T-helper 1 cell treated with Interleukin-12 subunit alpha and Interleukin-12 subunit beta and Interleukin-4 antibody, amounts not matched to agents 30 μg/mL and 1 μg/mL, for 36 hours (primary cell): Measurements from ENCODE around the gene PPP1R7.

Experiments
- H3K27ac Mint-ChIP-seq: one replicate; pipeline ENCODE4 v1.8.0; 2021; ENCODE audit warnings: mild to moderate bottlenecking, mixed read lengths
- H3K27me3 Mint-ChIP-seq: one replicate; pipeline ENCODE4 v1.8.0; 2021; ENCODE audit warnings: low read depth, mixed read lengths
- H3K36me3 Mint-ChIP-seq: one replicate; pipeline ENCODE4 v1.8.0; 2021; ENCODE audit warnings: low read depth, mixed read lengths
- H3K4me1 Mint-ChIP-seq: one replicate; pipeline ENCODE4 v1.8.0; 2021; ENCODE audit warnings: low read depth, mixed read lengths
- H3K4me3 Mint-ChIP-seq: one replicate; pipeline ENCODE4 v1.8.0; 2021; ENCODE audit warnings: mild to moderate bottlenecking, moderate library complexity, mixed read lengths
- H3K9me3 Mint-ChIP-seq: one replicate; pipeline ENCODE4 v1.8.0; 2021; ENCODE audit warnings: mixed read lengths

The PPP1R7 gene

DNA sequence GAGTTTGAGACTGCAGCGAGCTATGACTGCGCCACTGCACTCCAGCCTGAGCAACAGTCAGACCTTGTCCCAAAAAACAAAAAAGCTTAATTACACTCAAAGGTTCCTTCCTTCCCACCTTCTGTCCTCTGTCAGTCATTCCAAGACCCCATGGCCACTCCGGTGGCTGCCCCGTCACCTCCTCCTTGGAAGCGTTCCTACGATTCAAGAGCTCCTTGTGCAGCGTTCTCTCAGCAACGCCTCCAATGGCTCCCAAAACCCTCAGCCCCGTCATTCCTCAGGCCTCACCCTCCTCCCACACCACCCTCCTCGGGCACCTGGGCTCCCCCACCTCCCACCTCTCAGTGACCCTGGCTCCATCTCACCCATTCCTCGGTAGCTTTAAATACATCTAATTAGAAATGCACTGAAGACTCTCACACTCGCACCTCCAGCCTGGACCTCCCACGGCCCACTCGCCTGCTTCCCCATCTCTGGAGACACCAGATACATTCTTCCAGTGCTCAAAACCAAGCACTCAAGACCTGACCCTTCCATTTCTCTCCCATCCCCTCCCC is 9.0 kb upstream of the PPP1R7 start:
- no peaks in the 10 kb centered on the region for H3K9me3 Mint-ChIP-seq
- H3K4me1 Mint-ChIP-seq, result peaks cover 2% of the 10 kb centered on the region
- H3K27ac Mint-ChIP-seq, result peak overlapping the region; percentile 42
- peaks cover 24% of the 10 kb centered on the region for H3K36me3 Mint-ChIP-seq
- no peaks in the 10 kb centered on the region for H3K27me3 Mint-ChIP-seq
- H3K4me3 Mint-ChIP-seq, result no peak overlapping the region

DNA sequence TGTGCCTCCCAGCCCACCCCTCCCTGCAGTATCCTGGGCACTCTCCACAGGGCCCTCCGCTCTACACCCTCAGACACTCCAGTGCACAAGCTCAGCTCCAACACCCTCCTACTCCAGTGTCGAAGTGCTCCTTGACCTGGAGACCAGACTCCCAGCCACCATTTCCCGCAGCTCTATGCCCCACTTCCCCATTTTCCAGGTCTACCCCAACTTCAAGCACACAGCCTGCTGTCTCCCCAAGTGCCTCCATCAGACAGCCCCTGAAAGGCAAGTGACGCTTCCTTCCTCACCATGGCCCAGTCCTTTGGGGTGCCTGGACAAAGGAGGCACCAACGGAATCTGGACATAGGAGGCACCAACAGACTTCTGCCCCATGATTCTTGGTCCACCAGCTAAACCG is 8.2 kb upstream of the PPP1R7 start:
- no peaks in the 10 kb centered on the region for H3K27me3 Mint-ChIP-seq
- peaks cover 24% of the 10 kb centered on the region for H3K36me3 Mint-ChIP-seq
- H3K4me3 Mint-ChIP-seq, result no peak overlapping the region
- H3K4me1 Mint-ChIP-seq, result peaks cover 6% of the 10 kb centered on the region
- H3K27ac Mint-ChIP-seq, result no peak overlapping the region
- no peaks in the 10 kb centered on the region for H3K9me3 Mint-ChIP-seq

DNA sequence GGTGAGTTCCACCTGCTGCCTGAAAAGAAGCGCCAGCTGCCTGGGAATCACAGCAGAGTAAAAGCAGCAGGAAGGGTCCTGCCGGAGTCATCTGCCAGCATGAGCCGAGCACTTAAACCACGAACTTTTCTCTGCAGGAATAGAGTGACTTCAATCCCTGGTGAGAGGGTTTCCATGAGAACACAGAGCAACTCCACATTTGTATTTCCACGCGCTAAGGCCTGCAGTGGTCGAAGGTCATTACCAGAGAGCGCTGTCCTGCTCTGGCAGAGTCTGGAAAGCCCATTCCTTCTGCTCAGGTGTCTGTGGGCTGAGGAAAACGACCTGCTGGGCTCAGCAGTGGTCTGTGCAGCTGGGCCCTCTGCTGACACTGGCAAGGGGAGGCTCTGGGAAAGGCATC is 7.7 kb upstream of the PPP1R7 start:
- H3K4me1 Mint-ChIP-seq, result peaks cover 6% of the 10 kb centered on the region
- H3K36me3 Mint-ChIP-seq, result peaks cover 24% of the 10 kb centered on the region
- H3K27me3 Mint-ChIP-seq, result no peaks in the 10 kb centered on the region
- no peak overlapping the region for H3K4me3 Mint-ChIP-seq
- H3K27ac Mint-ChIP-seq, result no peak overlapping the region
- no peaks in the 10 kb centered on the region for H3K9me3 Mint-ChIP-seq

DNA sequence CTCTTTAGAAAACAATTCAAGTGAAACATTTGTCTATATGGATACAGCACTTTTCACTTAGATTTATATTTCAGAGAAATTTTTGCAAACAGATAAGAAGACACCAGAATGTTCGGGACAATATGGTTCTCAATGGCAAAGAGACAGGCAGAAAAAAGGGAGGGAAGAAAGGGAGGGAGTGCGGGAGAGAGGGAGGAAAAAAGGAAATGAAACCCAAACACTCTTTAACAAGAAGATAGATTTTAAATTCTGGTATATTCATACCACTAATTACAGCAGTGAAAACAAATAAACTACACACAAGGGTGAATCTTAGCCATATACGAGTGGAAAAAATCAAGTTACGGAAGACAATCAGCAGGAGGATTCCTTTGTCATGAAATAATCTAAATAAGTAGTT is 4.0 kb upstream of the PPP1R7 start:
- H3K27ac Mint-ChIP-seq, result no peak overlapping the region
- H3K27me3 Mint-ChIP-seq, result no peaks in the 10 kb centered on the region
- peaks cover 12% of the 10 kb centered on the region for H3K36me3 Mint-ChIP-seq
- H3K4me1 Mint-ChIP-seq, result peaks cover 23% of the 10 kb centered on the region
- no peak overlapping the region for H3K4me3 Mint-ChIP-seq
- no peaks in the 10 kb centered on the region for H3K9me3 Mint-ChIP-seq

DNA sequence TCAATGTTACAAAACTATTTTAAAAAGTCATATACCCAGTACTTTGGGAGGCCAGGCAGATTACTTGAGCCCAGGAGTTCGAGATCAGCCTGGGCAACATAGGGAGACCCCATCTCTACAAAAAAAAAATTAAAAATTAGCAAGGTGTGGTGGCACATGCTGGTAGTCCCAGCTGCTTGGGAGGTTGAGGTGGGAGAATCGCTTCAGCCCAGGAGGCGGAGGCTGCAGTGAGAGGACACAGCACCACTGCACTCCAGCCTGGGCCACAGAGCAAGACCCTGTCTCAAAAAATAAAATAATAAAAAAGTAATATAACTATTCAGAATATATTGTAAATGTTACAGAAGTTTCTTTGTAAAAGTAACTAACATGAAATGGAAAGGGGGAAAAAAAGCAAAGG is 2.9 kb upstream of the PPP1R7 start:
- Mint-ChIP-seq H3K4me1 (peaks cover 33% of the 10 kb centered on the region), H3K4me3 (peak overlapping the region; percentile 12), H3K9me3 (no peaks in the 10 kb centered on the region), H3K36me3 (peaks cover 4% of the 10 kb centered on the region), H3K27me3 (no peaks in the 10 kb centered on the region), H3K27ac (no peak overlapping the region)

DNA sequence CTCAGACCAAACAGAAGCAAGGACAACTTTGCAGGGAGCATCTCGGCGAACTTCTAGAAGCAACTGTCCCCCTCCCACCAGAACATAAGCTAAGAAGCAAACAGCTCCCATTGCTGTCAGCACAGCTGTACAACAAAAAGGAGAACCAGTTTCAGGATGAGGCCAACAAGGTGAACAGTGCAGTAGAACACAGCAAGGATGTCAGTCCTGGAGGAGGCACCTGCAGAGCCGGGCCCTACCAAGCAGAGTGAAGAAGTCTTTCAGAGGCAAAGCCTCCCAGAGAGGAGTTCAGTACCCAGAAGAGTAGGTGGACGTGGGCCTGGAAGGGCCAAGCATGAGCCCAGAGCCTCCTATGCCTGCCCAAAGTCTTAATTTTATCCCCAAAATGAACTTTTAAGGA is 2.0 kb upstream of the PPP1R7 start:
- H3K4me3 Mint-ChIP-seq, result peak overlapping the region; percentile 98
- peaks cover 38% of the 10 kb centered on the region for H3K4me1 Mint-ChIP-seq
- peaks cover 6% of the 10 kb centered on the region for H3K36me3 Mint-ChIP-seq
- H3K27me3 Mint-ChIP-seq, result no peaks in the 10 kb centered on the region
- H3K9me3 Mint-ChIP-seq, result no peaks in the 10 kb centered on the region
- peak overlapping the region; percentile 87 for H3K27ac Mint-ChIP-seq

DNA sequence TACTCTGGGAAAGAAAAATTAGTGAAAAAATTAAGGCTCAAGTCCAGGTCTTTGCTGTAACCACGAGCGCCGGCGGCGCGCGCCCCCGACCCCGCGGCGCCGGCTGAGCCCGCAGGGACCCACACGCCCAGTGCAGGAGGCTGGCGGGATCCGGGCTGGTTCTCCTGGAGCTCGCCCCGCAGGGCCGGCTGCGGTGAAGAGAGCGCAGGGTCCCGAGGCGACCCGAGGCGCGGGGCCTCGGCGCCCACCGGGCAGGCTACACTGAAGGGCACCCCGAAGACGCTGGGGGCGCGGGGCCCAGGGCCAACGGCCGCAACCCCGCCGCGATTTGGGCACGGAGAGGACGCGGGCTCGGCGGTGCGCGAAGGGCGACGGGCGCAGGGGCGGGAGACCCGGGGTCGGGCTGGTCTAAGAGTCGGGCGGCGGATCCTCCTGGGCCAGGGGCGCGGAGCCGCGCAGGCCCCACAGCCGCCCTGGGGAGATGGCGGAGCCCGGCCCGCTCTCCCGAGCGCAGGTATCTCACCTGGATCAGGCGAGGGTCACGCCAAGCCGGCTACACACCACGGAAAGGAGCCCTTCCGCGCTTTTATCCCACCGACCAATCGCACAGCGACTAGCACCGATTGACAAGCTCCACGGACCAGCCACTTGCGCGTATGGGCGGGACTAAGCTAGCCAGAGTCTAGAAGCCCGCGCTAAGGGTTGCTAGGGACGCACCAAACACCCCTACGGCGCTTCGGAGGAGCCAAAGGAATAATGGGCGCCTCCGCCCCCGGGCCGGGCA is 1.2 kb upstream of the PPP1R7 start, which contains the start of gene PASK:
Gene PASK, minus strand, starts transcription at position 582 of the 784 bp plus-strand sequence. CDS start 6,440 bp downstream, outside the sequence.
- Mint-ChIP-seq H3K27ac (peak within 1 kb of the TSS; percentile 87), H3K36me3 (peaks cover 10% of the 10 kb centered on the region), H3K27me3 (no peaks in the 10 kb centered on the region), H3K4me3 (peak within 1 kb of the TSS; percentile 99), H3K9me3 (no peaks in the 10 kb centered on the region), H3K4me1 (peaks cover 43% of the 10 kb centered on the region)

DNA sequence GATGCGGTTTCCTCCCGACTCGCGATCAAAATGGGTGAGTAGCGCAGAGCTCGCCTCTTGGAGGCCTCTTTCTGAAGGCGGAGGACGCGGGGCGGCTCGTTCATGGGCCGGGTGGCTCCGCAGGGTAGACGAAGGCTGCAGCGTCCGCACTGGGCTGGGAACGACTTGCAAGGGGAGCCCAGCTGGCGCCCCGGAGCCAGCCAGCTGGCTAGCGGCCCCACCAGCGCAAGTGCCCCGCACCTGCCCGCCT is 667 bp upstream of the PPP1R7 start:
- no peaks in the 10 kb centered on the region for H3K9me3 Mint-ChIP-seq
- H3K27me3 Mint-ChIP-seq, result no peaks in the 10 kb centered on the region
- peaks cover 43% of the 10 kb centered on the region for H3K4me1 Mint-ChIP-seq
- H3K36me3 Mint-ChIP-seq, result peaks cover 10% of the 10 kb centered on the region
- peak overlapping the region; percentile 99 for H3K4me3 Mint-ChIP-seq
- H3K27ac Mint-ChIP-seq, result peak overlapping the region; percentile 82

DNA sequence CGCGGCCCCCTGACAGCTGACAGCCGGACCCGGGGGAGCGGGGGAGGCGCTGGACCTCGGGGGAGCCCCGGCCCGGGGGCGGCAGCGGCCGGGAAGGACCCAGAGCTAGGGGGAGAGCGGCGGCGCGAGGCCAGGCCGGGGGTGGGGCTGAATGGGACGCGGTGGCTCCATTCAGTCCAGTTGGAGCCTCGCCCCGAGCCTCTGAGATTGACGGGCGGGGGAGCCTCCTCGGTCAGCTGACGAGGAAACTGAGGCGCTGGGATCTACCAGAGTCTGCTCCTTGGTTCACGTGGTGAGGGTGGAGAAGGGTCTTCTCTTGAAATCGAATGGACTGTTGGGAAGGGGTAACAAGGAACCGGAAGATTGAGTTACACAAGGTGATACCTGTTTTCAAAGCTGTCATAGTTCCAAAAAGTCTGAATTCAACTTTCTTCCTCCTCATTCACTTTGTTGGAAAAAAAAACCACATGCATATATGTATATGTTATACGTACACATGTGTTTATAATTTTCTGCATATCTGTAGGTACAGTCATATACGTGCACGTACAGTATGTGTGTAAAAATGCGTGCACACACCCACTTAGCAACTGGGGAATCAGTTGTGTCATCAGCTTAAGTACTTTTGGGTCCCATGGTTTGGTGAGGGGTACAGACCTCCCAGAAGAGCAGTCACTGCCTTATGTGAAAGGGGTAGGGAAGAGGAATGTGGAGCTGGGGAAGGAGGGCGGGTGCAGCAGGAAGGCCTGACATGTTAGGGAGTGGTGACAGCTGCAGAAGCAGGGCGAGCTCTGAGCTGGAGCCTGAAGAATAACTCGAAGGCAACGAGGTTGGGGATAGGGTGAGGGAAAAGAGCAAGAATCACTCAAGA is 628 bp downstream of the PPP1R7 start:
- Mint-ChIP-seq H3K27ac (peak overlapping the region; percentile 78), H3K9me3 (no peaks in the 10 kb centered on the region), H3K4me1 (peaks cover 43% of the 10 kb centered on the region), H3K36me3 (peaks cover 13% of the 10 kb centered on the region), H3K27me3 (no peaks in the 10 kb centered on the region), H3K4me3 (peak overlapping the region; percentile 99)

DNA sequence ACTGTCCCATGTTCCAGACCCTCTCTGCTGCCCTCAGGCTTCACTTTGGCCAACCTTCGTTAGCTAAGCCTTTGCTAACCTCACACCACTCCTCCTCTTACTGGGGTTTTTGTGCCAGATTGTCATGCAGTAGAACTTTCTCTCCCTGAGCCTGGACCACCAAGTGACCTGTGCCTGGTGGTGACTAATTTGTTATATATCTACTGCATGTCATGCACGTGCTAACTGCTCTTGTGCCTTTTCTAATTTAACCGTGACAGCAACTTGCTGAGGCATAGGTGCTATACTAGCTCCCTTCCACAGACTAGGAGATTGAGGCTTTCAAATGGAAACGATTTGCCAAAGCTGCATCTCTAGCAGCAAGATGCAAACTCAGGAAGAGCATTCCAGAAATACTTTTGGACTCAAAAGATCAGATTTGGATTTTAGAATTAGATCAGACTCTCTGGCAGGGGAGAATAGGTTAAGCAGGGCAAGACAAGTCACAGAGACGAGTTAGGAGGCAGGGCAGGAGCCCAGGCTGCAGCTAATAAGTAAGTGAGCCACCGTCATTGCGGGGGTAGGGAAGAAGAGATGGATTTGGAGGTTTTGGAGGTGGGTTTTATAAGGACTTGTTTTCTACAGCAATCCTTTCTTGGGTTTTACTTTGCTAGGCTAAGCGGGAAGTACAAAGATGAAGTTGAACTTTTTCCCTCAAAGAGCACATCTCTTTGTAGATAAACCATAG is 1.8 kb downstream of the PPP1R7 start:
- Mint-ChIP-seq H3K9me3 (no peaks in the 10 kb centered on the region), H3K4me3 (peak overlapping the region; percentile 99), H3K27ac (no peak overlapping the region), H3K36me3 (peaks cover 13% of the 10 kb centered on the region), H3K4me1 (peaks cover 38% of the 10 kb centered on the region), H3K27me3 (no peaks in the 10 kb centered on the region)

DNA sequence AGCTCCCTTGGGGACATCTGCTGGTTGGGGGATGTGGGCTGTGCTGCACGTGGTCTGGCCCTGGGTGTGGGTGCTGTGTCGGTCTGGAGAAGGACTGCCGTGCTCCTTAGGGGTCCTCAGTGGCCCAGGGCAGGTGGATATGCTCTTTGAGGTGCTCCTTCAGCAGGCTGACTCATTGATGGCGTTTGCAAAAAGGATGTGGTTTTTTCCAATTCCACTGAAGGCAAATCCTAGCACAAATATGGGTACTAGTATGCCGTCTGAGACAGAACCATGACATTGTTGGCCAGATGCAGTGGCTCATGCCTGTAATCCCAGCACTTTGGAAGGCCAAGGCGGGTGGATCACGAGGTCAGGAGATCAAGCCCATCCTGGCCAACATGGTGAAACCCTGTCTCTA is 3.3 kb downstream of the PPP1R7 start:
- Mint-ChIP-seq H3K4me1 (peaks cover 29% of the 10 kb centered on the region), H3K4me3 (peak overlapping the region; percentile 44), H3K36me3 (peaks cover 21% of the 10 kb centered on the region), H3K9me3 (no peaks in the 10 kb centered on the region), H3K27me3 (no peaks in the 10 kb centered on the region), H3K27ac (peak overlapping the region; percentile 21)

DNA sequence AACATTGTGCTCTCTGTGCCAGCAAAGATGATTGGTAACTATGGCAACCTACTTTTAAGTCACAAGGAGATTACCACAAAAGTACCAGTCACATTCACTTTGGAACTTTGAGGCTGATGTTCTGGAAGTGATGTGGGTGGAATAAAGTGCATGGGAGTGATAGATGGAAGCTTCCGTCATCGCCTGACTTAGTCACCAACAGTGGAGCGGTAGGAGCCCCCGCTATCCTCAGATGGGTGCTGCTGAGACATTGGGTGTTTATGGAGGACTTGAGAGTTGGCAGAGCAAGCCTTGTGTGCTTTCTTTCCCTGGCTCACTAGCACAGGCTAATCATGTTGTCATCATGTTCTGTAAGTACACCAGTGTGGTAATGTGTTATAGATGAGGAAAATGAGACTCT is 4.6 kb downstream of the PPP1R7 start:
- peaks cover 27% of the 10 kb centered on the region for H3K36me3 Mint-ChIP-seq
- H3K4me1 Mint-ChIP-seq, result peaks cover 28% of the 10 kb centered on the region
- no peak overlapping the region for H3K4me3 Mint-ChIP-seq
- H3K9me3 Mint-ChIP-seq, result no peaks in the 10 kb centered on the region
- peak overlapping the region; percentile 34 for H3K27ac Mint-ChIP-seq
- no peaks in the 10 kb centered on the region for H3K27me3 Mint-ChIP-seq

DNA sequence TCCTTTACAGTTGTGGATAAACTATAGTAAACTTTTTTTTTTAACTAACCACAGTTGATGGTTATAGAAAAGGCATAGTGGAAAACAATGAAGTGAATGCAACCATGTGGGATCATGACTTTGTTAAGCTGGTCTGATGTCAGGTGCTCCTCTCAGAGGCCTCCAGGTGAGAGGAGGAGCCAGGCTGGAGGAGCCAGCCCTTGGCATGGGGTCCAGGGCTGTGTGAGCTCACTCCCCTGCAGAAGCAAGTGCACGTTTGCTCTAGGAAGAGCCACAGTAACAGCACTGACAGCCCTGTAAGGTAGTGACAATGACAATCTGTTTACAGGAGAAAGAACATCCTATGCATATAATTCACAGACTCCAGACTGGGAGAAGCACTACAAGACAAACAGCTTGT is 5.7 kb downstream of the PPP1R7 start:
- H3K4me3 Mint-ChIP-seq, result no peak overlapping the region
- no peak overlapping the region for H3K27ac Mint-ChIP-seq
- no peaks in the 10 kb centered on the region for H3K9me3 Mint-ChIP-seq
- no peaks in the 10 kb centered on the region for H3K27me3 Mint-ChIP-seq
- H3K36me3 Mint-ChIP-seq, result peaks cover 27% of the 10 kb centered on the region
- H3K4me1 Mint-ChIP-seq, result peaks cover 24% of the 10 kb centered on the region

DNA sequence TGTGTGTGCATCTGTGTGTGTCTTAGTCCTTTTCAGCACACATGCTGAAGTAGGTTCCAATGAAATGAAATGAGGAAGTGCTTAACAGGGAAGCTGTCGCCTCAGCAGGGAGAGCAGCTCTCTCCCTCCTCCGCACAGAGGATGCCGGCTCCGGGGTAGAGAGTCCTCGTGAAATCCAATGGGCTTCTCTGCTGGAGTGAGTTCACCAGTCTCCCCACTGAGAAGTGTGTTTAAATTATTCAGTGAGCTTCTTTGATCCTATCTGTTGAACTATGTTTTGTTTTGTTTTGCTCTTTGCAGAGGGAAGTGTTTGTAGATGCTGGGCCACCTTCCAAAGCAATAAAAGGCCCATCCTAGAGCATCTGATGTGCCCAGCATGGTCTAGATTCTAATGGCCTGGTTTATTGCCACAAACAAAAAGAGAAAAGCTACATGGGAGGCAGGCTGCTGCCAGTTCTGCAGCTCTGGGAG is 6.7 kb downstream of the PPP1R7 start:
- no peak overlapping the region for H3K27ac Mint-ChIP-seq
- H3K36me3 Mint-ChIP-seq, result peaks cover 29% of the 10 kb centered on the region

More for the DNA sequence above, 6.7 kb downstream of the PPP1R7 start:
- no peak overlapping the region for H3K4me3 Mint-ChIP-seq
- no peaks in the 10 kb centered on the region for H3K27me3 Mint-ChIP-seq
- peaks cover 14% of the 10 kb centered on the region for H3K4me1 Mint-ChIP-seq
- H3K9me3 Mint-ChIP-seq, result no peaks in the 10 kb centered on the region
